Mesenchymal stem cell (in vitro differentiated cells and primary cell): ENCODE measurements around the gene SMYD5.
"Not testable (repeated sequence)": the region's sequence is repeated elsewhere in the genome, so short reads cannot be mapped to it uniquely, and the experiment has no call there.

Source experiments
- DNase-seq: peaks from one replicate; pipeline ENCODE4 v3.0.0-alpha.2; 2013
- H2AFZ ChIP-seq: one replicate; pipeline ENCODE4 v1.6.1; 2013; ENCODE audit warnings: low read depth, mild to moderate bottlenecking, control low read depth, inconsistent platforms, low read length, moderate library complexity
- H2AK5ac ChIP-seq: 2 replicates; pipeline ENCODE4 v1.6.1; 2013; ENCODE audit warnings: low read length, moderate library complexity, mild to moderate bottlenecking, inconsistent platforms; ENCODE audit not compliant: severe bottlenecking
- H2BK120ac ChIP-seq: one replicate; pipeline ENCODE4 v1.6.1; 2013; ENCODE audit warnings: low read depth, mild to moderate bottlenecking, inconsistent platforms, low read length, moderate library complexity
- H2BK12ac ChIP-seq, 2 experiments: one replicate each; pipeline ENCODE4 v1.6.1; 2013; ENCODE audit warnings: inconsistent platforms in 2 of 2, low read length in 2 of 2, mild to moderate bottlenecking in 2 of 2, moderate library complexity in 2 of 2, control low read depth in 1 of 2
- H2BK15ac ChIP-seq: one replicate; pipeline ENCODE4 v1.6.1; 2013; ENCODE audit warnings: mild to moderate bottlenecking, low read depth, inconsistent platforms; ENCODE audit not compliant: poor library complexity, severe bottlenecking
- H2BK5ac ChIP-seq: 2 replicates; pipeline ENCODE4 v1.6.1; 2013; ENCODE audit warnings: low read depth, mild to moderate bottlenecking, low read length, control low read depth, inconsistent platforms; ENCODE audit not compliant: poor library complexity, severe bottlenecking
- H3K14ac ChIP-seq, 2 experiments: one replicate each; pipeline ENCODE4 v1.6.1; 2013; ENCODE audit warnings: inconsistent platforms in 2 of 2, low read length in 2 of 2, control low read depth in 1 of 2, mild to moderate bottlenecking in 1 of 2, moderate library complexity in 1 of 2
- H3K18ac ChIP-seq, 2 experiments: one replicate each; pipeline ENCODE4 v1.6.1; 2013; ENCODE audit warnings: inconsistent platforms in 2 of 2, low read length in 2 of 2, control low read depth in 1 of 2, low read depth in 1 of 2, mild to moderate bottlenecking in 1 of 2
- H3K23ac ChIP-seq, 2 experiments: one replicate each; pipeline ENCODE4 v1.6.1; 2013; ENCODE audit warnings: inconsistent platforms in 2 of 2, low read length in 2 of 2, mild to moderate bottlenecking in 2 of 2, moderate library complexity in 2 of 2, control low read depth in 1 of 2
- H3K27ac ChIP-seq: 2 replicates; pipeline ENCODE4 v1.5.1; 2013; ENCODE audit warnings: mild to moderate bottlenecking, moderate library complexity, low read length, control low read depth, inconsistent platforms; ENCODE audit not compliant: poor library complexity, severe bottlenecking
- H3K27me3 ChIP-seq, 2 experiments: 2 replicates each; pipeline versions ENCODE4 v1.6.1 to v1.7.0; 2013; ENCODE audit warnings: low read length in 2 of 2, mild to moderate bottlenecking in 2 of 2, moderate library complexity in 2 of 2, control low read depth in 1 of 2, inconsistent platforms in 1 of 2; ENCODE audit not compliant: control insufficient read depth in 1 of 2, insufficient read depth in 1 of 2
- H3K36me3 ChIP-seq, 2 experiments: 2 replicates each; pipeline versions ENCODE4 v1.6.1 to v1.7.0; 2013; ENCODE audit warnings: low read length in 2 of 2, control low read depth in 1 of 2, inconsistent platforms in 1 of 2, low read depth in 1 of 2, mild to moderate bottlenecking in 1 of 2; ENCODE audit not compliant: insufficient read depth in 2 of 2, control insufficient read depth in 1 of 2
- H3K4ac ChIP-seq, 2 experiments: one replicate each; pipeline ENCODE4 v1.6.1; 2013; ENCODE audit warnings: inconsistent platforms in 2 of 2, low read length in 2 of 2, mild to moderate bottlenecking in 2 of 2, moderate library complexity in 2 of 2, control low read depth in 1 of 2, low read depth in 1 of 2
- H3K4me1 ChIP-seq: 2 replicates; pipeline ENCODE4 v1.6.1; 2013; ENCODE audit warnings: low read depth, low read length, control low read depth; ENCODE audit not compliant: control insufficient read depth, insufficient read depth
- H3K4me2 ChIP-seq: 2 replicates; pipeline ENCODE4 v1.6.1; 2013; ENCODE audit warnings: low read length, mild to moderate bottlenecking, inconsistent platforms; ENCODE audit not compliant: poor library complexity, severe bottlenecking
- H3K4me3 ChIP-seq, 2 experiments: 2 replicates each; pipeline versions ENCODE4 v1.5.1 to v1.7.0; 2013; ENCODE audit warnings: low read length in 2 of 2, mild to moderate bottlenecking in 2 of 2, control low read depth in 1 of 2, low read depth in 1 of 2; ENCODE audit not compliant: insufficient read depth in 1 of 2
- H3K79me1 ChIP-seq: replicated peaks from 2 replicates; pipeline ENCODE4 v1.6.1; 2013; ENCODE audit warnings: mild to moderate bottlenecking, control low read depth, low read length, inconsistent platforms; ENCODE audit not compliant: poor library complexity, severe bottlenecking
- H3K9ac ChIP-seq: 2 replicates; pipeline ENCODE4 v1.7.0; 2013; ENCODE audit warnings: mild to moderate bottlenecking, low read length, moderate library complexity
- H3K9me3 ChIP-seq: 2 replicates; pipeline ENCODE4 v1.7.0; 2013; ENCODE audit warnings: mild to moderate bottlenecking, low read length; ENCODE audit not compliant: control insufficient read depth
- H4K8ac ChIP-seq: one replicate; pipeline ENCODE4 v1.6.1; 2013; ENCODE audit warnings: inconsistent platforms, mild to moderate bottlenecking, low read length, moderate library complexity
- H4K91ac ChIP-seq: one replicate; pipeline ENCODE4 v1.6.1; 2013; ENCODE audit warnings: mild to moderate bottlenecking, low read length, inconsistent platforms
- WGBS: methylation state at CpG from one replicate; pipeline ENCODE4 v1.1.7; 2013; ENCODE audit warnings: mixed read lengths; 5-methylcytosine and 5-hydroxymethylcytosine counted together

Gene SMYD5

DNA sequence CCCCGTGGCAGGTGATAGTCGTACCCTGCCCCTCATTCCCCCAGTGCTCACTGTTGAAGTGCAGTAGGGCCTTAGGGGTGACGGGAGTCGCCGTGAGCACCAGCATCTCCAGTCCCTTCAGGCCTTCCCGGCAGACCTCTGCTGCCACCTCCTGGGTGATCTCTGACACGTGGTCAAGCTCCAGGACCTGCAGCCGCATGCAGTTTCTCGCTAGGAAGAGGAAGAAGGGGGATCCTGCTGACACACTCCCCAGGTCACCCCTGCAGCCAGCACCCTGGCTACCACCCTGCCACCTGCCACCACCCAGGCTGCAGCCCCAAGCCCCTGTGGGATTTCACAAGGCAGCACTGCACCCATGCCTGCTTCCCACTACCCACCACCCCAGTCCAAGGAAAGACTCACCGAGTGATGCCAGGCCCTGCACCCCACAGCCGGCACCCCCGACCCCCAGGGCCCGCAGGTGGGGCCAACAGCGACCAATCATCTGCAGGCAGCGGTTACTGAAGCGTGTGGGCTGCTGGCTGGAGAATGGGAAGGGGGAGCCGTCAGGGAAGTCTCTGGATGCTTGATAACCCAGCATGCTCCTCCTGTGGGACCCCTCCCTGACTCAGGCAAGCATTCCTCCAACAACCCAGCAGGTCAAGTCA lies 46.4 kb downstream of the SMYD5 start:
- H3K9me3 ChIP-seq, result no peaks in the 10 kb centered on the region
- H2AFZ ChIP-seq, result no peak overlapping the region
- no peaks in the 10 kb centered on the region for H3K79me1 ChIP-seq
- no peak overlapping the region for H4K91ac ChIP-seq
- H2BK15ac ChIP-seq, result no peak overlapping the region
- H2BK12ac ChIP-seq, result no peak overlapping the region
- H2BK5ac ChIP-seq, result no peak overlapping the region
- H3K27ac ChIP-seq, result no peak overlapping the region
- H3K18ac ChIP-seq, result no peak overlapping the region
- no peak overlapping the region for H3K4ac ChIP-seq
- H3K9ac ChIP-seq, result no peak overlapping the region
- H3K36me3 ChIP-seq, result peaks cover 0 to 44% of the 10 kb centered on the region in 2 experiments
- peak; percentile 48 for DNase-seq
- peaks cover 4% of the 10 kb centered on the region for H3K4me1 ChIP-seq
- no peak overlapping the region for H3K23ac ChIP-seq
- no peak overlapping the region for H3K4me2 ChIP-seq
- no peak overlapping the region for H4K8ac ChIP-seq
- 35% methylated on average over 17 of the region's 17 CpGs for WGBS
- H3K27me3 ChIP-seq, result peaks cover 3 to 5% of the 10 kb centered on the region in 2 experiments
- H2BK120ac ChIP-seq, result no peak overlapping the region
- no peak overlapping the region for H3K14ac ChIP-seq
- H2AK5ac ChIP-seq, result no peak overlapping the region
- H3K4me3 ChIP-seq, result no peak overlapping the region

DNA sequence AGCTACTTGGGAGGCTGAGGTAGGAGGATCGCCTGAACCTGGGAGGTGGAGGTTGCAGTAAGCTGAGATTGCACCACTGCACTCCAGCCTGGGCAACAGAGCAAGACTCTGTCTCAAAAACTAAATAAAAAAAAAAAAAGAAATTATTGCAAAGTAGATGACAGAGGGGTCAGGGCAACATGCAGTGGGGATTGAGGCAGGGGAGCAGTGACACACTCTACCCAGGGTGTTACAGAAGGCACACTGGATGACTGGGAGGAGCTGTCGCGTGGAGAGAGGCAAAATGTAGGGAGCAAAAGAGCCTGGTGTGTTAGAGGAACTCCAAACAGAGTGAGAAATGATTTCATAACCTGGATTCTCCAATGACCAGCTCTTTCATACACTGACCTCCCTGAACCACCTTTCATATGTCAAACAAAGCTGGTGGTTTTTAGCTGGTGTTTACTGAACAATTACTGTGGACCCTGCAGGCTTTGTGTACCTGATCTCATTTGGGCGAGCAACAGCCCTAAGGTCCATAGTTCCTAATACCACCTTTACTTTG lies 48.1 kb downstream of the SMYD5 start:
- 92% methylated on average over 2 of the region's 4 CpGs for WGBS
- no peak overlapping the region for H2AFZ ChIP-seq
- H4K91ac ChIP-seq, result no peak overlapping the region
- H3K18ac ChIP-seq, result no peak overlapping the region
- no peak overlapping the region for H2AK5ac ChIP-seq
- no peak overlapping the region for H3K4ac ChIP-seq
- no peak overlapping the region for H2BK120ac ChIP-seq
- H3K4me2 ChIP-seq, result no peak overlapping the region
- H3K4me3 ChIP-seq, result no peak overlapping the region
- H3K36me3 ChIP-seq, result peaks cover 0 to 30% of the 10 kb centered on the region in 2 experiments
- DNase-seq, result no peak
- peaks cover 10 to 11% of the 10 kb centered on the region in 2 experiments for H3K27me3 ChIP-seq
- no peak overlapping the region for H3K27ac ChIP-seq
- H3K4me1 ChIP-seq, result peaks cover 9% of the 10 kb centered on the region
- no peak overlapping the region for H3K14ac ChIP-seq
- H2BK5ac ChIP-seq, result no peak overlapping the region
- H2BK12ac ChIP-seq, result no peak overlapping the region
- no peak overlapping the region for H3K9ac ChIP-seq
- no peak overlapping the region for H3K23ac ChIP-seq
- no peak overlapping the region for H2BK15ac ChIP-seq
- no peak overlapping the region for H4K8ac ChIP-seq
- H3K79me1 ChIP-seq, result no peaks in the 10 kb centered on the region
- H3K9me3 ChIP-seq, result no peaks in the 10 kb centered on the region

DNA sequence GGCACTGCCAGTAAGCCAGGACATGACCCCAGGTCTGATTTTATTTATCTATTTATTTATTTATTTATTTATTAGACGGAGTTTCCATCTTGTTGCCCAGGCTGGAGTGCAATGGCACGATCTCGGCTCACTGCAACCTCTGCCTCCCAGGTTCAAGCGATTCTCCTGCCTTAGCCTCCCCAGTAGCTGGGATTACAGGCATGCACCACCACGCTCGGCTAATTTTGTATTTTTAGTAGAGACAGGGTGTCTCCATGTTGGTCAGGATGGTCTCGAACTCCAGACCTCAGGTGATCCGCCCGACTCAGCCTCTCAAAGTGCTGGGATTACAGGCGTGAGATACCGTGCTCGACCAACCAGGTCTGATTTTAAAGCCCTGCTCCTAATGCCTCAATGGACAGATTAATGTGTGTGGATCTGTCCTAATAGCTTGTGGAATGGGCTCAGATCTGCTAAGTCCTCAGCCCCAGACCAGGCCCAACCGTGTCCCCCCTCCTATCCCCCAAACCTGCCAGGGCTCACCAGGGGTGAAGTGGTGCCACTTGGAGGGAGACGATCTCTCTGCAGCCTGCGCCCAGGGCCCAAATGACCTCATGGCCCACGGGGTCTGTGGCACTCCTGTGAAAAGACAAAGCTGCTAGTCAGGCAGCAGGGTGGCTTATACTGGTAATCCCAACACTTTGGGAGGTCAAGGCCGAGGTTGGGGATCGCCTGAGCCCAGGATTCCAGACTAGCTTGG lies 48.8 kb downstream of the SMYD5 start:
- WGBS, result 90% methylated on average over 15 of the region's 18 CpGs
- not testable (repeated sequence) for DNase-seq, H3K27ac ChIP-seq, H2BK12ac ChIP-seq, H3K4me2 ChIP-seq, H2BK5ac ChIP-seq, H3K9ac ChIP-seq, H4K91ac ChIP-seq, H3K9me3 ChIP-seq, H3K79me1 ChIP-seq, H3K4me1 ChIP-seq, H3K4ac ChIP-seq, H3K18ac ChIP-seq, H3K4me3 ChIP-seq, H2BK120ac ChIP-seq, H2AFZ ChIP-seq, H3K14ac ChIP-seq, H2AK5ac ChIP-seq, H3K23ac ChIP-seq, H2BK15ac ChIP-seq, H4K8ac ChIP-seq
- Histone ChIP-seq H3K27me3 (peaks cover 17 to 18% of the 10 kb centered on the region in 2 experiments), H3K36me3 (peaks cover 0 to 29% of the 10 kb centered on the region in 2 experiments)

DNA sequence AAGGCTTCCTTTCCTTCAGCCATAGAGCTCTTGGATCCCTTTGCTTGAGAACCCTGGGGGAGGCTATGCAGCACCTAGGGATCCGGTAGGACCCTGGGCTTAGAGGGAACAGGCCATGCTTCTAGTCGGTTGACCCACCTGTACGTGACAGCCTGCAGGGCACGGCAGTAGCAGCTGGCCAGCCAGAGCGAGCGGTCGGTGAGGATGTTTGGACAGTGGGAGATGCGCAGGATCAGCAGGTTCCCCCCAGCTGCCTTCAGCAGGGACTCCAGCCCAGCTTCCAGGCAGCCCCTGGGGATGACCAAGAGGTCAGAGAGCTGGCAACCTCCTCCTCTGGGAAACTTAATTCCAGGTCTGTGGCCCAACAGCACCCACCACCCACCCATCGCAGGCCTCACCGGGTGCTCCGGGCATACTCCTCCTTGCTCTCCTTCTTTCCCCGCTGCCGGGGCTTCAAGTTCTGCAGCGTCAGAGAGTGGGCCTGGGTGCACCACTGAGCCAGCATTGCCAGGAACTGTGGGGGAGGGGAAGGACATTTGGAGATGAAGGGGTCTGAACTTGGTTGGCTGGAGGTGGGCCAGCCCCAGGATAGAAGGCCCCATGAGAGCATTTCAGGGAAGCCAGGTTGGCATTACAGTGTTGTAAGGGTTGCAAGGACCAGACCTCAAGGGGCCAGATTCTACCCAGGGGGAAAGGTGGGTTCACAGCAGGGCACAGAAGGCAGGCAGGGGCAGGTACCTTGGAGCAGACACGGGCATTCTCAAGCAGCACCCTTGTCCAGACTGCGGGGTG lies 49.7 kb downstream of the SMYD5 start:
- peaks cover 0 to 24% of the 10 kb centered on the region in 2 experiments for H3K36me3 ChIP-seq
- H3K27me3 ChIP-seq, result peaks cover 26 to 27% of the 10 kb centered on the region in 2 experiments
- H3K4ac ChIP-seq, result no peak overlapping the region
- no peaks in the 10 kb centered on the region for H3K79me1 ChIP-seq
- H2AK5ac ChIP-seq, result no peak overlapping the region
- no peak overlapping the region for H3K23ac ChIP-seq
- no peak overlapping the region for H4K91ac ChIP-seq
- H3K27ac ChIP-seq, result no peak overlapping the region
- H3K4me1 ChIP-seq, result peaks cover 13% of the 10 kb centered on the region
- DNase-seq, result no peak
- WGBS, result 92% methylated on average over 16 of the region's 16 CpGs
- no peak overlapping the region for H4K8ac ChIP-seq
- no peak overlapping the region for H2AFZ ChIP-seq
- no peak overlapping the region for H2BK15ac ChIP-seq
- no peaks in the 10 kb centered on the region for H3K9me3 ChIP-seq
- H3K4me3 ChIP-seq, result no peak overlapping the region
- H3K9ac ChIP-seq, result no peak overlapping the region
- H3K4me2 ChIP-seq, result no peak overlapping the region
- no peak overlapping the region for H3K14ac ChIP-seq
- H3K18ac ChIP-seq, result no peak overlapping the region
- H2BK5ac ChIP-seq, result no peak overlapping the region
- H2BK120ac ChIP-seq, result no peak overlapping the region
- no peak overlapping the region for H2BK12ac ChIP-seq
